Measurements from ENCODE around the gene TESMIN.

DNA sequence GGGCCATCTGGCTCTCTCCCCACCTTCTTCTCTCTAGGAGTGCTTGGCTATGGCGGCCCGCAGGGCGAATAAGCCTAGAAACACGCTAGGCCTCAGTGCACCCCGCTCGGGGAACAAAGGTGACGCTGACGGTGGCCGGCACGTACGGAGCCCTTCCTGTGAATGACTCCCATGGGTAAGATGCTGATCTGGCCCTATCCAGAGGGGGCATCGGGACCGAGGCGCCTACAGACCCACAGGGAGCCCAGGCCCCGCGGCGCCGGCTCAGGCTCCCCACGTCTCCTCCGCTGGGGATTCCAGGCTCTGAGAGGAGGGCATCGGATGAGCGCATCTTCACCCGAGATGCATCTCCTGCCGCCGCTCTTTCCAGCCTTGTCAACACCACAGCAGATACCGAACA lies 31.4 kb upstream of the TESMIN start:
- TF ChIP-seq, protein P1, sequence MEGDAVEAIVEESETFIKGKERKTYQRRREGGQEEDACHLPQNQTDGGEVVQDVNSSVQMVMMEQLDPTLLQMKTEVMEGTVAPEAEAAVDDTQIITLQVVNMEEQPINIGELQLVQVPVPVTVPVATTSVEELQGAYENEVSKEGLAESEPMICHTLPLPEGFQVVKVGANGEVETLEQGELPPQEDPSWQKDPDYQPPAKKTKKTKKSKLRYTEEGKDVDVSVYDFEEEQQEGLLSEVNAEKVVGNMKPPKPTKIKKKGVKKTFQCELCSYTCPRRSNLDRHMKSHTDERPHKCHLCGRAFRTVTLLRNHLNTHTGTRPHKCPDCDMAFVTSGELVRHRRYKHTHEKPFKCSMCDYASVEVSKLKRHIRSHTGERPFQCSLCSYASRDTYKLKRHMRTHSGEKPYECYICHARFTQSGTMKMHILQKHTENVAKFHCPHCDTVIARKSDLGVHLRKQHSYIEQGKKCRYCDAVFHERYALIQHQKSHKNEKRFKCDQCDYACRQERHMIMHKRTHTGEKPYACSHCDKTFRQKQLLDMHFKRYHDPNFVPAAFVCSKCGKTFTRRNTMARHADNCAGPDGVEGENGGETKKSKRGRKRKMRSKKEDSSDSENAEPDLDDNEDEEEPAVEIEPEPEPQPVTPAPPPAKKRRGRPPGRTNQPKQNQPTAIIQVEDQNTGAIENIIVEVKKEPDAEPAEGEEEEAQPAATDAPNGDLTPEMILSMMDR (conservative IDR thresholded peaks at IDR 0.05; ENCODE audit: low read depth, low read length) = no peak
- TF ChIP-seq CEBPB (IDR thresholded peaks at IDR 0.05; ENCODE audit: low read depth, low read length) (no peak), POLR2A (IDR thresholded peaks at IDR 0.05; ENCODE audit: low read depth, low read length) (no peak)

Data from IMR-90 (cell line).